Measurements from ENCODE around the gene DMD.

DNA sequence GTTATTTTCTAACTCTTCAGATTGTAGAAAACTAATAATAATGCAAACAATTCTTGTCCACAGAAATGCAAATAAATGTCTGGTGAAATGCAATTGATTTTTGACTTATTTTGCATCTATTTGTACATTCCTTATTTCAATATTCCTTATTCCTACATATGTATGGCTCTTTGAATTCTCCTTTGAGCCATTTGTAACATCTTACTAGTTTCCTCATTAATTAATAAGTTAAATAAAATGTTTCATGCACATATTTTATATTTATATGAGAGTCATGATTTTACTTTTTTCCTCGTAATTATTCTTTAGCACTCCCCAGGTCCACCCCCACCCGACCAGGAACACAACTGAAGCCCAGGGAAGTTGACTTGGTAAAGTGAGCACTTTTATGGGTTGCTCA, 2136.8 kb downstream of the DMD start:
- TF ChIP-seq EZH2 (IDR thresholded peaks at IDR 0.05; ENCODE audit: low read depth, low read length, severe bottlenecking) (no peak), JUN (IDR thresholded peaks at IDR 0.05; ENCODE audit: low read depth, low read length) (no peak), ATF2 (IDR thresholded peaks at IDR 0.05; ENCODE audit: low read length) (no peak)
- TF ChIP-seq, protein P1, sequence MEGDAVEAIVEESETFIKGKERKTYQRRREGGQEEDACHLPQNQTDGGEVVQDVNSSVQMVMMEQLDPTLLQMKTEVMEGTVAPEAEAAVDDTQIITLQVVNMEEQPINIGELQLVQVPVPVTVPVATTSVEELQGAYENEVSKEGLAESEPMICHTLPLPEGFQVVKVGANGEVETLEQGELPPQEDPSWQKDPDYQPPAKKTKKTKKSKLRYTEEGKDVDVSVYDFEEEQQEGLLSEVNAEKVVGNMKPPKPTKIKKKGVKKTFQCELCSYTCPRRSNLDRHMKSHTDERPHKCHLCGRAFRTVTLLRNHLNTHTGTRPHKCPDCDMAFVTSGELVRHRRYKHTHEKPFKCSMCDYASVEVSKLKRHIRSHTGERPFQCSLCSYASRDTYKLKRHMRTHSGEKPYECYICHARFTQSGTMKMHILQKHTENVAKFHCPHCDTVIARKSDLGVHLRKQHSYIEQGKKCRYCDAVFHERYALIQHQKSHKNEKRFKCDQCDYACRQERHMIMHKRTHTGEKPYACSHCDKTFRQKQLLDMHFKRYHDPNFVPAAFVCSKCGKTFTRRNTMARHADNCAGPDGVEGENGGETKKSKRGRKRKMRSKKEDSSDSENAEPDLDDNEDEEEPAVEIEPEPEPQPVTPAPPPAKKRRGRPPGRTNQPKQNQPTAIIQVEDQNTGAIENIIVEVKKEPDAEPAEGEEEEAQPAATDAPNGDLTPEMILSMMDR (IDR thresholded peaks at IDR 0.05; ENCODE audit: control extremely low read depth in 1 of 3, insufficient read depth in 1 of 3, low read depth in 1 of 3, low read length in 3 of 3): no peak
- TF ChIP-seq, protein P2, sequence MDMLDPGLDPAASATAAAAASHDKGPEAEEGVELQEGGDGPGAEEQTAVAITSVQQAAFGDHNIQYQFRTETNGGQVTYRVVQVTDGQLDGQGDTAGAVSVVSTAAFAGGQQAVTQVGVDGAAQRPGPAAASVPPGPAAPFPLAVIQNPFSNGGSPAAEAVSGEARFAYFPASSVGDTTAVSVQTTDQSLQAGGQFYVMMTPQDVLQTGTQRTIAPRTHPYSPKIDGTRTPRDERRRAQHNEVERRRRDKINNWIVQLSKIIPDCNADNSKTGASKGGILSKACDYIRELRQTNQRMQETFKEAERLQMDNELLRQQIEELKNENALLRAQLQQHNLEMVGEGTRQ (IDR thresholded peaks at IDR 0.05; ENCODE audit: low read length): no peak

Measured in H1 (cell line).